Measurements from ENCODE around the gene CREG1.

Gene CREG1

DNA sequence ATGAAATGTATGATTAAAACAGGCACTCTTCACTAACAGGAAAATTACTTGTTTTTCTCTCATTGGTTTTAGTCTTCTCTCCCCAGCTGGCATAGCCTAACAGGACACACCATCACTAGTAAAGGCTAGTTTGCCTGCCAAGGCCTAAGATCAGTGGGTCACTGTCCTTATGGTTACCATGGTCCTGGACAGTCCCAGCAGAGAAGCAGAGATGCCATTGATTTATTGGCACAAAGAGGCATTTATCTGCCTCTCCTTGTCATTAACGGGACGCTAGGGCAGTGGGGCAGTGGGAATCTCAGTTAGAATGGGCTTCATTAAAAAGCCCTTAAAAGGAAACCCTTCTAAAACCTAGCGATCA lies 49.1 kb downstream of the CREG1 start:
- no peak for ATAC-seq
- TF ChIP-seq TCF4 (CRISPR knock-in tag; IDR thresholded peaks at IDR 0.05; ENCODE audit: borderline replicate concordance) (no peak), TOX (CRISPR knock-in tag; IDR thresholded peaks at IDR 0.05; ENCODE audit: borderline replicate concordance) (no peak), ZFP30 (CRISPR knock-in tag; IDR thresholded peaks at IDR 0.05) (no peak), ZC3H10 (CRISPR knock-in tag; IDR thresholded peaks at IDR 0.05) (no peak), ARNTL (CRISPR knock-in tag; IDR thresholded peaks at IDR 0.05; ENCODE audit: borderline replicate concordance, low read depth) (no peak), BACH2 (CRISPR knock-in tag; IDR thresholded peaks at IDR 0.05; ENCODE audit: borderline replicate concordance) (no peak), ZNF8 (CRISPR knock-in tag; IDR thresholded peaks at IDR 0.05) (no peak), ZNF70 (CRISPR knock-in tag; IDR thresholded peaks at IDR 0.05) (no peak), POU6F1 (CRISPR knock-in tag; IDR thresholded peaks at IDR 0.05; ENCODE audit: borderline replicate concordance, low read depth) (no peak), ZFP3 (CRISPR knock-in tag; IDR thresholded peaks at IDR 0.05) (no peak), ESRRG (CRISPR knock-in tag; IDR thresholded peaks at IDR 0.05) (no peak), PPARA (CRISPR knock-in tag; IDR thresholded peaks at IDR 0.05; ENCODE audit: borderline replicate concordance) (no peak), ZNF565 (CRISPR knock-in tag; conservative IDR thresholded peaks at IDR 0.05; ENCODE audit: low read depth) (no peak), RARB (CRISPR knock-in tag; IDR thresholded peaks at IDR 0.05) (no peak), ISL1 (CRISPR knock-in tag; IDR thresholded peaks at IDR 0.05) (no peak), CSDC2 (CRISPR knock-in tag; IDR thresholded peaks at IDR 0.05) (no peak)
- TF ChIP-seq, protein P1, sequence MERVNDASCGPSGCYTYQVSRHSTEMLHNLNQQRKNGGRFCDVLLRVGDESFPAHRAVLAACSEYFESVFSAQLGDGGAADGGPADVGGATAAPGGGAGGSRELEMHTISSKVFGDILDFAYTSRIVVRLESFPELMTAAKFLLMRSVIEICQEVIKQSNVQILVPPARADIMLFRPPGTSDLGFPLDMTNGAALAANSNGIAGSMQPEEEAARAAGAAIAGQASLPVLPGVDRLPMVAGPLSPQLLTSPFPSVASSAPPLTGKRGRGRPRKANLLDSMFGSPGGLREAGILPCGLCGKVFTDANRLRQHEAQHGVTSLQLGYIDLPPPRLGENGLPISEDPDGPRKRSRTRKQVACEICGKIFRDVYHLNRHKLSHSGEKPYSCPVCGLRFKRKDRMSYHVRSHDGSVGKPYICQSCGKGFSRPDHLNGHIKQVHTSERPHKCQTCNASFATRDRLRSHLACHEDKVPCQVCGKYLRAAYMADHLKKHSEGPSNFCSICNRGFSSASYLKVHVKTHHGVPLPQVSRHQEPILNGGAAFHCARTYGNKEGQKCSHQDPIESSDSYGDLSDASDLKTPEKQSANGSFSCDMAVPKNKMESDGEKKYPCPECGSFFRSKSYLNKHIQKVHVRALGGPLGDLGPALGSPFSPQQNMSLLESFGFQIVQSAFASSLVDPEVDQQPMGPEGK (CRISPR knock-in tag; IDR thresholded peaks at IDR 0.05; ENCODE audit: borderline replicate concordance), result no peak
- TF ChIP-seq, protein P2, sequence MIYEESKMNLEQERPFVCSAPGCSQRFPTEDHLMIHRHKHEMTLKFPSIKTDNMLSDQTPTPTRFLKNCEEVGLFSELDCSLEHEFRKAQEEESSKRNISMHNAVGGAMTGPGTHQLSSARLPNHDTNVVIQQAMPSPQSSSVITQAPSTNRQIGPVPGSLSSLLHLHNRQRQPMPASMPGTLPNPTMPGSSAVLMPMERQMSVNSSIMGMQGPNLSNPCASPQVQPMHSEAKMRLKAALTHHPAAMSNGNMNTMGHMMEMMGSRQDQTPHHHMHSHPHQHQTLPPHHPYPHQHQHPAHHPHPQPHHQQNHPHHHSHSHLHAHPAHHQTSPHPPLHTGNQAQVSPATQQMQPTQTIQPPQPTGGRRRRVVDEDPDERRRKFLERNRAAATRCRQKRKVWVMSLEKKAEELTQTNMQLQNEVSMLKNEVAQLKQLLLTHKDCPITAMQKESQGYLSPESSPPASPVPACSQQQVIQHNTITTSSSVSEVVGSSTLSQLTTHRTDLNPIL (CRISPR knock-in tag; IDR thresholded peaks at IDR 0.05; ENCODE audit: low read depth), result no peak
- TF ChIP-seq, protein P3, sequence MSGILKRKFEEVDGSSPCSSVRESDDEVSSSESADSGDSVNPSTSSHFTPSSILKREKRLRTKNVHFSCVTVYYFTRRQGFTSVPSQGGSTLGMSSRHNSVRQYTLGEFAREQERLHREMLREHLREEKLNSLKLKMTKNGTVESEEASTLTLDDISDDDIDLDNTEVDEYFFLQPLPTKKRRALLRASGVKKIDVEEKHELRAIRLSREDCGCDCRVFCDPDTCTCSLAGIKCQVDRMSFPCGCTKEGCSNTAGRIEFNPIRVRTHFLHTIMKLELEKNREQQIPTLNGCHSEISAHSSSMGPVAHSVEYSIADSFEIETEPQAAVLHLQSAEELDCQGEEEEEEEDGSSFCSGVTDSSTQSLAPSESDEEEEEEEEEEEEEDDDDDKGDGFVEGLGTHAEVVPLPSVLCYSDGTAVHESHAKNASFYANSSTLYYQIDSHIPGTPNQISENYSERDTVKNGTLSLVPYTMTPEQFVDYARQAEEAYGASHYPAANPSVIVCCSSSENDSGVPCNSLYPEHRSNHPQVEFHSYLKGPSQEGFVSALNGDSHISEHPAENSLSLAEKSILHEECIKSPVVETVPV (CRISPR knock-in tag; IDR thresholded peaks at IDR 0.05), result no peak
- TF ChIP-seq, protein P4, sequence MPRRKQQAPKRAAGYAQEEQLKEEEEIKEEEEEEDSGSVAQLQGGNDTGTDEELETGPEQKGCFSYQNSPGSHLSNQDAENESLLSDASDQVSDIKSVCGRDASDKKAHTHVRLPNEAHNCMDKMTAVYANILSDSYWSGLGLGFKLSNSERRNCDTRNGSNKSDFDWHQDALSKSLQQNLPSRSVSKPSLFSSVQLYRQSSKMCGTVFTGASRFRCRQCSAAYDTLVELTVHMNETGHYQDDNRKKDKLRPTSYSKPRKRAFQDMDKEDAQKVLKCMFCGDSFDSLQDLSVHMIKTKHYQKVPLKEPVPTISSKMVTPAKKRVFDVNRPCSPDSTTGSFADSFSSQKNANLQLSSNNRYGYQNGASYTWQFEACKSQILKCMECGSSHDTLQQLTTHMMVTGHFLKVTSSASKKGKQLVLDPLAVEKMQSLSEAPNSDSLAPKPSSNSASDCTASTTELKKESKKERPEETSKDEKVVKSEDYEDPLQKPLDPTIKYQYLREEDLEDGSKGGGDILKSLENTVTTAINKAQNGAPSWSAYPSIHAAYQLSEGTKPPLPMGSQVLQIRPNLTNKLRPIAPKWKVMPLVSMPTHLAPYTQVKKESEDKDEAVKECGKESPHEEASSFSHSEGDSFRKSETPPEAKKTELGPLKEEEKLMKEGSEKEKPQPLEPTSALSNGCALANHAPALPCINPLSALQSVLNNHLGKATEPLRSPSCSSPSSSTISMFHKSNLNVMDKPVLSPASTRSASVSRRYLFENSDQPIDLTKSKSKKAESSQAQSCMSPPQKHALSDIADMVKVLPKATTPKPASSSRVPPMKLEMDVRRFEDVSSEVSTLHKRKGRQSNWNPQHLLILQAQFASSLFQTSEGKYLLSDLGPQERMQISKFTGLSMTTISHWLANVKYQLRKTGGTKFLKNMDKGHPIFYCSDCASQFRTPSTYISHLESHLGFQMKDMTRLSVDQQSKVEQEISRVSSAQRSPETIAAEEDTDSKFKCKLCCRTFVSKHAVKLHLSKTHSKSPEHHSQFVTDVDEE (CRISPR knock-in tag; IDR thresholded peaks at IDR 0.05), result no peak

DNA sequence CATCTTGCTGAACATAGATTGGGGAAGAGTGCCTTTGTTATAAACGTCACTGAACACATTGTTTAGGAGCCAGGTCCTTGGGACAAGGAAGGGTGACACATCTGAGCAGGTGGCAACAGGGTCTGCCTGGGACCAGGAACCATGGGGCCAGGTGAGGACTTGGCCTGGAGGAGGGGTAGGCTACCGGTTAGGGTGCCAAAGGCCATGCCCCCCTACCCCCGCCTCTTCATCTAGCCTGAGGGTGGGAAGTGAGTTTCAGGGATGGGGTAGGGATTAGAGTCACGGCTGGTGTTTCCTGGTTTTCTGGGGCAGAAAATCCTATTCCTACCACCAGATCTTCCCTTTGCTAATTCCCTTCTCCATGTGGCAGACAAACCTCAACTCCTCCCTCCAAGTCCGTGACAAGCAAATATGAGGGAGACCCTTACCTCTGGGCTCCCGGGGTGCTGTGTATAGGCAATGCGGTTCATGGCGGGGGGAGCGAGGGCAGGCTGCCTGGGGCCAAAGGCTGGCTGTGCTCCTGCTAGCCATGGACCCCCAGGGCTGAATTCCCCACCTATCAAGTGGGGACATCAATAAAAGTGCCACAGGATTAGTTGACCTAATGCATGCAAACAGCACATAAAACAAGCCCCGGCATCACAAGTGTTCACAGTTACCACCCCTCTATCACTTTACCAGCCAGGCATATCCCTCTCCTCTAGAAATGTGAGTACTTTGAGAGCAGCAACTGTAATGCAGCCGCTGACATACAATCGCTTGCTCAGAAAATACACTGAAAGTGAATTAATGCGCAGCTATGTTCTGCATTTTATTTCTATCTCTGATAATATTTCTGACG lies 49.7 kb downstream of the CREG1 start:
- no peak for ATAC-seq
- TF ChIP-seq ZFP30 (CRISPR knock-in tag; IDR thresholded peaks at IDR 0.05), result no peak
- no peak for TF ChIP-seq ZNF8 (CRISPR knock-in tag; IDR thresholded peaks at IDR 0.05)
- TF ChIP-seq POU6F1 (CRISPR knock-in tag; IDR thresholded peaks at IDR 0.05; ENCODE audit: borderline replicate concordance, low read depth), result no peak
- TF ChIP-seq, protein P1 (CRISPR knock-in tag; IDR thresholded peaks at IDR 0.05; ENCODE audit: borderline replicate concordance), result no peak
- TF ChIP-seq, protein P2 (CRISPR knock-in tag; IDR thresholded peaks at IDR 0.05; ENCODE audit: low read depth), result no peak
- TF ChIP-seq CSDC2 (CRISPR knock-in tag; IDR thresholded peaks at IDR 0.05), result no peak
- TF ChIP-seq, protein P4 (CRISPR knock-in tag; IDR thresholded peaks at IDR 0.05), result no peak
- TF ChIP-seq PPARA (CRISPR knock-in tag; IDR thresholded peaks at IDR 0.05; ENCODE audit: borderline replicate concordance), result no peak

Measured in SK-N-SH treated with all-trans-retinoic acid at 6 μM for 48 hours (cell line).